Esophagus muscularis mucosa (tissue), 4 donors: ENCODE results near the gene CDH8.

Experiments
- CTCF ChIP-seq, 3 experiments: fragments of 200-600 bp in 2 of 3; fragments of 450-650 bp in 1 of 3; sonication (generic) in 2 of 3; IDR thresholded peaks; one replicate each; pipeline ENCODE4 v1.5.1; 2017 to 2019; ENCODE audit warnings: antibody characterized with exemption in 3 of 3, mild to moderate bottlenecking in 2 of 3, moderate library complexity in 1 of 3
- EP300 ChIP-seq: sonication (generic); formaldehyde crosslinking; IDR thresholded peaks from one replicate; pipeline ENCODE4 v1.6.1; 2017; ENCODE audit warnings: antibody characterized with exemption
- POLR2A ChIP-seq: fragments of 450-650 bp; IDR thresholded peaks from one replicate; pipeline ENCODE4 v1.6.1; 2017; ENCODE audit warnings: antibody characterized with exemption, moderate library complexity, mild to moderate bottlenecking, low read depth
- POLR2AphosphoS5 ChIP-seq, 2 donors: sonication (generic); formaldehyde crosslinking; IDR thresholded peaks; one replicate each; pipeline ENCODE4 v1.6.1; 2017; ENCODE audit warnings: antibody characterized with exemption in 2 of 2

- TF ChIP-seq CTCF (IDR thresholded peaks at IDR 0.05) (no peak), EP300 (no peak), POLR2A (no peak), POLR2AphosphoS5 (IDR thresholded peaks at IDR 0.05) (no peak)
These were observed 48.7 kb downstream of the CDH8 start for GRCh38 chr16:61987474-61988012.
